ENCODE results near the gene SYVN1. TPM values are rescaled to one million over a fixed set of nuclear protein-coding genes. Genes with fewer than 3 reads are reported as not detected.
A peak's percentile ranks its signal among the peaks of the same experiment; 100 is the strongest.

The SYVN1 gene
- total RNA-seq, 1 donor = 44.7 TPM

GRCh38 chr11:65114538-65115171 lies 19.7 kb downstream of the SYVN1 start:
- DNase-seq (ENCODE audit: low read depth in 2 of 3, low spot score in 2 of 3) = no peak

- no peak for DNase-seq (ENCODE audit: low read depth in 2 of 3, low spot score in 2 of 3)
Measured at GRCh38 chr11:65113839-65114238, 20.5 kb downstream of the SYVN1 start.

- DNase-seq (ENCODE audit: low read depth in 2 of 3, low spot score in 2 of 3) = no peak
Measured at GRCh38 chr11:65113361-65113756, 21.0 kb downstream of the SYVN1 start.

GRCh38 chr11:65112546-65113360 lies 21.6 kb downstream of the SYVN1 start:
- DNase-seq (ENCODE audit: low read depth in 2 of 3, low spot score in 2 of 3) = peak; percentile 65 to 70 (median 67)

GRCh38 chr11:65111744-65112545 lies 22.4 kb downstream of the SYVN1 start, which contains the start of gene TM7SF2:
Gene TM7SF2 (plus strand): TSS chr11:65111872. CDS start chr11:65112016, 144 bp downstream.
- peak; percentile 82 to 95 (median 92) for DNase-seq (ENCODE audit: low read depth in 2 of 3, low spot score in 2 of 3)

- no peak for DNase-seq (ENCODE audit: low read depth in 2 of 3, low spot score in 2 of 3)
Measured at GRCh38 chr11:65111159-65111743, 23.1 kb downstream of the SYVN1 start.

GRCh38 chr11:65110354-65110861 lies 23.9 kb downstream of the SYVN1 start:
- peak; percentile 83 to 94 (median 92) for DNase-seq (ENCODE audit: low read depth in 2 of 3, low spot score in 2 of 3)

- no peak for DNase-seq (ENCODE audit: low read depth in 2 of 3, low spot score in 2 of 3)
Measured at GRCh38 chr11:65109231-65110198, 24.8 kb downstream of the SYVN1 start.

GRCh38 chr11:65108469-65109123 lies 25.7 kb downstream of the SYVN1 start:
- no peak for DNase-seq (ENCODE audit: low read depth in 2 of 3, low spot score in 2 of 3)

- no peak for DNase-seq (ENCODE audit: low read depth in 2 of 3, low spot score in 2 of 3)
Measured at GRCh38 chr11:65107751-65108468, 26.4 kb downstream of the SYVN1 start.

- DNase-seq (ENCODE audit: low read depth in 2 of 3, low spot score in 2 of 3) = no peak
Measured at GRCh38 chr11:65107078-65107477, 27.2 kb downstream of the SYVN1 start.

GRCh38 chr11:65104628-65105027 lies 29.7 kb downstream of the SYVN1 start:
- no peak for DNase-seq (ENCODE audit: low read depth in 2 of 3, low spot score in 2 of 3)

- no peak for DNase-seq (ENCODE audit: low read depth in 2 of 3, low spot score in 2 of 3)
Measured at GRCh38 chr11:65103476-65103875, 30.8 kb downstream of the SYVN1 start.

- no peak for DNase-seq (ENCODE audit: low read depth in 2 of 3, low spot score in 2 of 3)
Measured at GRCh38 chr11:65102142-65103095, 31.9 kb downstream of the SYVN1 start.

GRCh38 chr11:65100674-65101350 lies 33.5 kb downstream of the SYVN1 start:
- DNase-seq (ENCODE audit: low read depth in 2 of 3, low spot score in 2 of 3) = no peak

GRCh38 chr11:65096926-65097325 lies 37.4 kb downstream of the SYVN1 start:
- no peak for DNase-seq (ENCODE audit: low read depth in 2 of 3, low spot score in 2 of 3)

Data from hematopoietic multipotent progenitor cell (in vitro differentiated cells).